Esophagus mucosa (tissue), 1 donor: Measurements from ENCODE around the gene ALDH16A1. TPM values are rescaled to one million over a fixed set of nuclear protein-coding genes. Genes with fewer than 3 reads are reported as not detected.
A peak's percentile ranks its signal among the peaks of the same experiment; 100 is the strongest.

Experiments used
- ATAC-seq: fragments of 200-7000 bp; cut with Tn5 transposase; one replicate; pipeline ENCODE4 v1.9.1; 2020
- total RNA-seq: library from RNA; stranded (reverse); gene quantifications from one replicate; pipeline ENCODE4 v1.2.4, GENCODE V29; 2023
- donor health status: DM: yes; HTN: yes; CAD: no.

ALDH16A1 gene
- total RNA-seq, 1 donor from 2014 or later = 27.2 TPM

DNA sequence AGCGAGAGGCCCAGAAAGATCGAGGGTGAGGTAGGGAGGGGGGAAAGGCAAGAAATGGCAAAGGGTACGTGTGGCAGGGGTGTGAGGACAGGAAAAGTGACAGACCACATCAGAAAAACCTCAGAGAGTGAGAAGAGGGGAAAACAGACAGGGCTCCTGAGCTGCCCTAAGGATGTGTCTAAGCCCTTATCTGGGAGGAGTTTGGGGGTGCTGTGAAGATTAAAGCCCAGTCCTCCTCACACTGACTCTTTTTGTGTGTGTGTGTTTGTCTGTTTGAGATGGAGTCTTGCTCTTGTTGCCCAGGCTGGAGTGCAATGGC, 29.1 kb upstream of the ALDH16A1 start:
- no peak for ATAC-seq

DNA sequence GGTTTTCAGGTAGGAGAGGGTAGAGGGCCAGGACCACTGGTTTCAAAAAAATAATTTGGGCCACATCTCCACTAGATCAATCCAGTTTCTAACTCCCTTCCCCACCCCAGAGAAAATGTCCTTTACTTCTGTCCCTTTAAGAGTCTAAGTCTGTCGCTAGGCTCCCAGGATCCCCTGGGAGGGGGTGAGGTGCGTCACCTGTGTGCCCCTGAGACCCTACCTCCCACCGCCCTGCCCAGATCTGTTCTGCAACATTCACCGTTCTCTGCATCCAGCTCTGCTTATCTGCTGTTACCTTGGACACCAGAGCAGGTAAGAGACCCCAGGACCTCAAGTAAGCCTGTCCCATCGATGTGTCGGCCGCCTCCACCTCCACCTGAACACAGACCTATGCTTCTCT, 27.8 kb upstream of the ALDH16A1 start, which contains the start of gene GFY:
Gene GFY (plus strand): TSS at position 211 of the 400 bp plus-strand sequence. CDS start 1,043 bp downstream, outside the sequence.
- ATAC-seq = no peak

- ATAC-seq = no peak
These were observed 27.0 kb upstream of the ALDH16A1 start for GRCh38 chr19:49425922-49426592.

DNA sequence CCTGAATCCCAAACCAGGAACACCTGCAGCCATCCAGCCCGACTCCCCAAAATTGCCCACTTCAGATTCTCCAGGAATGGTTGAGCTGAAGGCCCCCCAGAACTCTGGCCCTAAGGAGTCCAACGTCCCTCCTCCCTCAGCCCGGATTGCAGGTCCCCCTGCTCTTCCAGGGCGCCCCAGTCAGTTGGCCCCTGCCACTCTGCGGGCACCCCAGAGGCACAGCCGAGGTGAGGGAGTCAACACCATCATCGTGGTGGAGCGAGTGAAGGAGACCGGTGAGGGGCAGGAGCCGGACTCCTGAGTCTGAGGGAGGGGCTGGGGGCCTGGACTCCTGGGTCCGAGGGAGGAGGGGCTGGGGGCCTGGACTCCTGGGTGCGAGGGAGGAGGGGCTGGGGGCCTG, 25.7 kb upstream of the ALDH16A1 start:
- ATAC-seq = no peak

DNA sequence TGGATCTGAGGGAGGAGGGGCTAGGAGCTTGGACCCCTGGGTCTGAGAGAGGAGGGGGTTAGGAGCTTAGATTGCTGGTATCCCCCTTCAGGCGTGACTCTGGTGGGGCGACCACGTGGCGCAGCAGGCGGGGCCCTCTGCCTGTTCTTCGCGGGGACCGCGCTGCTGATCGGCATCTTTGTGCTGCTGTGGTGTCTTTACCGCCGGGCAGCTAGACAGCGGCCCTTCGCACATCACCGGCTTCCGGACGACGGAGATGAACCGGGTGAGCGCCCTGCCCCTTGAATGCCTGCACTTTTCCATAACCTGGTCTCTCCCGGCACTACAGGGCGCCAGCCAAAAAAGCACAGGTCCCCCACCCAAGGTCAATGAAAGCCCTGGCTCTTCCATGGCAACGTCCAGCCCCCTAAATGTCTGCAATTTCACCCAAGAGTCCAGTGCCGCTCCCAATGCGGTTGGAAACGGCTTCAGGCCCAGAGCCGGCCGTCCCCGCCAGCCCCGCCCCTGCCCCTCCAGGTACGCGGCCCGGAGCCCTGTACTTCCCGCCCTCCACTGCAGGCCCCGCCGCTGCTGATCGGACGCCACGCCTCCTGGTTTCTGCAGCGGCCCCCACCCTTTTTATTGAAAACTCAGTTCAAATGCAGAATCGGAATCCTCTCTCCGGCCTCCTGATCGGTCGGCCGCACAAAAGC, 25.0 kb upstream of the ALDH16A1 start:
- ATAC-seq = no peak

- ATAC-seq = no peak
These were observed 24.2 kb upstream of the ALDH16A1 start for GRCh38 chr19:49428547-49429451.

GRCh38 chr19:49430172-49430677, 22.8 kb upstream of the ALDH16A1 start:
- no peak for ATAC-seq

- peak; percentile 6 for ATAC-seq
These were observed 22.2 kb upstream of the ALDH16A1 start for GRCh38 chr19:49430678-49431329.

DNA sequence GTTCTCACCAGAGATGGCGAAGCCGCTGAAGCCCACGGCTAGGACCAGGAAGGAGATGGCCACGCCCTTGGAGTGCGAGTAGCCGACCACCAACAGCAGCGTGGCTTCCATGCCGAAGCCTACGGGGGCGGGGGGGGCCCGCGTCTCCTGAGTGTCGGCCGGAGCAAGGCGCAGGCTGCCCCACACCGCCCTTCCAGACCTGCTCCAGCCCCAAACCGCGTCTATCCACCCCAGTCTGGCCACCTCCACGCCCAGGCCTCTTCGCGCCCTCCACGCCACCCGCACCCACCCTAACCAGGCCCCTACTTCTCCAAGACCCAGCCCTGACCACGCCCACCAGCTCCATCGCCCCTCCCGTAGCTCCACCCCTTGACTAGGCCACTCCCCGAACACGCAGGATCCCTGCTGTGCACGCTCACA, 21.7 kb upstream of the ALDH16A1 start:
- no peak for ATAC-seq

- ATAC-seq = peak; percentile 68
These were observed 20.6 kb upstream of the ALDH16A1 start for GRCh38 chr19:49432141-49433073.

DNA sequence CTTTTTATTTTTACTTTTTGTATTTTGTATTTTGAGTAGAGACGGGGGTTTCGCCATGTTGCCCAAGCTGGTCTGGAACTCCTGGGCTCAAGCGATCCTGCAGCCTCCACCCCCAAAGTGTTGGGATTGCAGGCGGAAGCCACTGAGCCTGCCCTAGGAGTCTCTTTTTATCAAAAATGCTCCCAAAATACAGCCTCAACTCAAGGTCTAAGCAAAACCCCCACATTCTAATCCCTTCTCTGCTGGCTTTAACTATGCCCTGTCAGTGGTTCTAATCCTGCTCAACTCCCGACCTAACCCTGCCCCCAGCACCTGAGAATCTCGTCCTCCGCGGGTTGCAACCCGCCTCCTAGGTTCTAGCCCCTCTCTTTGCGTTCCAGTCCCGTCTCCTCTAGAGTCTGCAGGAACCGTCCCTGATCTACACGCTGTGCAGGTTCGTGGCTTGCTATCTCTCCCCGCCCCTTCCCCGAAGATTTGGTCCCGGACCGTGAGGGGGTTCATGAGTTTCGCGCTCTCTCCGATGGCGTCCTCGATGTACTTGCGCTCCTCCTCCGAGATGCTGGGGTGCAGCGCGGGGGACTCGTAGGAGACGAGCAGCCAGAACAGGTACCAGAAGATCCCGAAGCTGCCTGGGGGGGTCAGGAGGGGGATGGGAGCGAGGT, 19.7 kb upstream of the ALDH16A1 start:
- ATAC-seq = no peak

- no peak for ATAC-seq
These were observed 18.0 kb upstream of the ALDH16A1 start for GRCh38 chr19:49434907-49435583.

GRCh38 chr19:49435670-49436069, 17.4 kb upstream of the ALDH16A1 start:
- no peak for ATAC-seq

DNA sequence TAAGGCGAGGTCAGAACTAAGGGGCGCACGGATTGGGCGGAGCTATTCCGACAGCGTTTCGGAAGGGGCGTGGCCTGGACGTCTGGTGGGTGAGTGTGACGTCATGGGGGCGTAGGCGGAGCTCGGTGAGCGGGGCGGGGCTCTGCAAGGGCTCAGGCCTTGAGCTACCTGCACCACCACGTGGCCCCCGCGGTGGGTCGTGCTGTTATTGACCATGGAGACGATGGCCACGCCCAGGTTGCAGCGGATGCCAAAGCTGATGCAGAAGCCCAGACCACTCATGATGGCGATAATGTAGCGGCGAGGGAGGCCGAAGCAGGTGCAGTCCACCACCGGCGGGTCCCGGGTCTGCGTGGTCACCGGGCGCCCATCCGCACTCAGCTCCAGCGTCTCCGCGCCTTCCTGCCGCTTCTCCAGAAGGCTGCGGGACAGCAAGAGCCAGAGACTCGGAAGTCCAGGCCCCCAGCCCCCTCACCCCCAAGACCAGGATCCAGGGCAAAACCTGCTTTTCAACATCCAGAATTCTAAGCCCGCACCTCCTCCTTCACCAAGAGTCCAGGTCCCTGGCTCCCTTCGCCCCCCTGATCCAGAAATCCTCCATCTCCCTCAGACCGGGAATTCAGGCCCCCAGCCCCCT, 16.5 kb upstream of the ALDH16A1 start:
- ATAC-seq = no peak

DNA sequence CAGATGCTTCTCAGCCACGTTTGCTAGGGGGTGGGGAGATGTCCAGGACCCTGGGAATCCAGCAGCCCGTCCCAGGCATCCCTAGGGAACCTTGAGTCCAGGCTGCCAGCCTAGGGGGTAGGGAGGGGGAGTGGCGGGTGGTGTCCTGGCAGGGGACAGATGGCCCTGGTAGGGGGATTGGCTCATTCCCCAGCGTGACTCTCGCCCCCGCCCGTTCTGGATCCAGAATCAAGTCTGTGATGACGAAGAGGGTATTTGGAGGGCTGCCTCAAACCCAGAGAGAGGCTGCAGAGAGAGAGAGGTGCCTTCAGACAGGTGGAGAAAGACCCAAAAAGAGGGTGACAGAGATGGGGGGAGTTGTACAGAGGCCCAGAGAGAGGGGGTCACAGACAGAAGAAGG, 15.8 kb upstream of the ALDH16A1 start:
- no peak for ATAC-seq

DNA sequence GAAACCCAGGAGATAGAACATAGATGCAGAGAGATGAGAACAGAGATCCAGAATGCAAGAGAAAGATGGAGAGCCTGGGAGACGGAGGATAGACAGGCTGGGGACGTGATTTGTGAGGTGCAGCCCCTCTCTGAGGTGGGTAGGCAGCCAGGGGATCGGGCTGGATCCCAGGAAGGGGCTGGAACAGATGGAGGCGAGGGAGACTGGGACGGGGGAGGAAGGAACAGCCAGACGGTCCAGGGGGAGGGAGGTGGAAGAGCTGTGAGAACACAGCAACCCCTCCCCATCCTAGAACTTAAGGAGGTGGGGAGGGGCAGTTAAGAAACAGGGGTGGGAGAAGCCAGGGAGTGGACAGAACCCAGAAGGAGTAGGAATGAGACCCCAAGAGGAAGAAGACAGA, 14.8 kb upstream of the ALDH16A1 start:
- ATAC-seq = no peak

- no peak for ATAC-seq
These were observed 13.2 kb upstream of the ALDH16A1 start for GRCh38 chr19:49439836-49440235.

GRCh38 chr19:49440439-49441209, 12.4 kb upstream of the ALDH16A1 start:
- no peak for ATAC-seq
